Measurements from ENCODE around the gene APOBR. TPM values are rescaled to one million over a fixed set of nuclear protein-coding genes. Genes with fewer than 3 reads are reported as not detected.
"Not testable (repeated sequence)": the region's sequence is repeated elsewhere in the genome, so short reads cannot be mapped to it uniquely, and the experiment has no call there.

Gene APOBR
- total RNA-seq, 6 experiments from 2014 or later, result not detected

DNA sequence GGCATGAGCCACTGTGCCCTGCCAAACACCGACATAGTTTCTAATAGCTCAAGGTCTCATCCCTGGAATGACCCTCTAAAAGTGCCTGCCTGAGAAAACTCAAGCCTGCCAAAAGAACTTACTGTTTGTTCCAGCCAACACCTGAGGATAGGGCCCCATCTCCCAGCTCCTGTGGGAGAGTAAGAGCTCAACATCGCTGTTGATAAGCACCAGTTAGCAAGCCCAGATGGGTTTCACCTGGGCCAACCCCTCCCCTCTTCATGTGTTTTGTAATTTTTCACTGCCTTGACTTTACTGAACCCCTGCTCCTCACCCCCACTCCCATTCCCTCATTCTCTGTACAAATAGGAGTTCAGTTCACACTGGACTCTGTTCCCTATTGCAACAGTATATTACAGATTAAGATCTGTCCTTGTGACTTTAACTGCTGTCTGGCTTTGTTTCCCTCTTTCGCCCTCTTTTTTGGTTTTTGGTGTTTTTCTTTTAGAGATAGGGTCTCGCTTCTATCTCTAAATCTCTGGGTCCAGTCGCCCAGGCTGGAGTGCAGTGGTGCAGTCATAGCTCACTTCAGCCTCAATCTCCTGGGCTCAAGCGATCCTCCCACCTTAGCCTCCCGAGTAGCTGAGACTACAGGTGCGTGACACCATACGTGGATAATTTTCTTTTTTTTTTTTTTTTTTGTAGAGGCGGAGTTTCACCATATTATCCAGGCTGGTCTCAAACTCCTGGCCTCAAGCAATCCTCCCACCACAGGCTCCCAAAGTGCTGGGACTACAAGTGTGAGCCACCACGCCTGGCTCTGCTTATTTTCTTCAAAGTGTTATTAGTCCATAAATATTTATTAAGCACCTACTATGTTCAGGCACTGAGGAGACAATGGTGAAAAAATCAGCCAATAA, 32.0 kb downstream of the APOBR start:
- no peak overlapping the region for H3K4me3 Mint-ChIP-seq
- H3K9me3 Mint-ChIP-seq, result no peaks in the 10 kb centered on the region
- H3K4me1 Mint-ChIP-seq (ENCODE audit: low read depth), result no peaks in the 10 kb centered on the region
- TF ChIP-seq, protein P1, sequence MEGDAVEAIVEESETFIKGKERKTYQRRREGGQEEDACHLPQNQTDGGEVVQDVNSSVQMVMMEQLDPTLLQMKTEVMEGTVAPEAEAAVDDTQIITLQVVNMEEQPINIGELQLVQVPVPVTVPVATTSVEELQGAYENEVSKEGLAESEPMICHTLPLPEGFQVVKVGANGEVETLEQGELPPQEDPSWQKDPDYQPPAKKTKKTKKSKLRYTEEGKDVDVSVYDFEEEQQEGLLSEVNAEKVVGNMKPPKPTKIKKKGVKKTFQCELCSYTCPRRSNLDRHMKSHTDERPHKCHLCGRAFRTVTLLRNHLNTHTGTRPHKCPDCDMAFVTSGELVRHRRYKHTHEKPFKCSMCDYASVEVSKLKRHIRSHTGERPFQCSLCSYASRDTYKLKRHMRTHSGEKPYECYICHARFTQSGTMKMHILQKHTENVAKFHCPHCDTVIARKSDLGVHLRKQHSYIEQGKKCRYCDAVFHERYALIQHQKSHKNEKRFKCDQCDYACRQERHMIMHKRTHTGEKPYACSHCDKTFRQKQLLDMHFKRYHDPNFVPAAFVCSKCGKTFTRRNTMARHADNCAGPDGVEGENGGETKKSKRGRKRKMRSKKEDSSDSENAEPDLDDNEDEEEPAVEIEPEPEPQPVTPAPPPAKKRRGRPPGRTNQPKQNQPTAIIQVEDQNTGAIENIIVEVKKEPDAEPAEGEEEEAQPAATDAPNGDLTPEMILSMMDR (IDR thresholded peaks at IDR 0.05), result no peak
- no peak overlapping the region for H3K27ac Mint-ChIP-seq
- DNase-seq, result no peak
- peaks cover 2% of the 10 kb centered on the region for H3K27me3 Mint-ChIP-seq (ENCODE audit: insufficient read depth)
- H3K36me3 Mint-ChIP-seq (ENCODE audit: low read depth), result no peaks in the 10 kb centered on the region

DNA sequence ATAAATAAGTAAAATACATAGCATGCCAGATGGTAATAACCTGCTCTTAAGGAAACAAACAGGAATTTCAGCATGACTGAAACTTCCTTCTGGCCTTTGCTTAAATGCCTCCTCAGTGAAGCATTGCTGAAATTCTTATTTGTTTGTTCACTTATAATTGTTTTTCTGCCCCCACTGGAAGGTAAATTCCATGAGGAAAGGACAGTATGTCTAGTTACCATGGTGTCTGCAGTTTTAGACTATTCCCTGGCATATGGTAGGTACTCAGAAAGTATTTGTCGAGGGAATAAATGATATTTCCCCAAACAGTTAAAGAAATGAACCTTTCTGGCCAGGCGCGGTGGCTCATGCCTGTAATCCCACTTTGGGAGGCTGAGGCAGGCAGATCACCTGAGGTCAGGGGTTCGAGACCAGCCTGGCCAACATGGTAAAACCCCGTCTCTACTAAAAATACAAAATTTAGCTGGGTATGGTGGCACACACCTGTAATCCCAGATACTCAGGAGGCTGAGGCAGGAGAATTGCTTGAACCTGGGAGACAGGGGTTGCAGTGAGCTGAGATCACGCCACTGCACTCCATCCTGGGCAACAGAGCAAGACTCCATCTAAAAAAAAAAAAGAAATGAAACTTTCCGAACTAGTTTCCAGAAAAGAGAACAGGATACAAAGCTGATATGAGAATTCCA, 32.8 kb downstream of the APOBR start:
- not testable (repeated sequence) for H3K36me3 Mint-ChIP-seq (ENCODE audit: low read depth); H3K27ac Mint-ChIP-seq; H3K4me1 Mint-ChIP-seq (ENCODE audit: low read depth); DNase-seq; H3K27me3 Mint-ChIP-seq (ENCODE audit: insufficient read depth); H3K4me3 Mint-ChIP-seq; H3K9me3 Mint-ChIP-seq

DNA sequence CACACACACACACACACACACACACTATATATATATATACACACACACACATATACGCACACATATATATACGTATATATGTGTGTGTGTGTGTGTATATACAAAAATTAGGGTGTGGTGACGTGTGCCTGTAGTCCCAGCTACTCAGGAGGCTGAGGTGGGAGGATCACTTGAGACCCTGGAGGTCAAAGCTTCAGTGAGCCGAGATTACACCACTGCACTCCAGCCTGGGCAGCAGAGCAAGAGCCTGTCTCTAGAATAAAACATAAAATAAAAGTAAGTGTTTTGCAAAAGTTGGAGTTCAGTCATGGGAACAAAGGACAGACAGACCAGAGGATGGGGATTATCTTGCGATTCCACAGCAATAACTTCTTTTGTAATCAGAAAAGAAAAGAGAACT, 33.5 kb downstream of the APOBR start:
- Mint-ChIP-seq H3K9me3 (no peaks in the 10 kb centered on the region), H3K4me3 (no peak overlapping the region), H3K27ac (no peak overlapping the region), H3K27me3 (ENCODE audit: insufficient read depth) (peaks cover 2% of the 10 kb centered on the region), H3K36me3 (ENCODE audit: low read depth) (no peaks in the 10 kb centered on the region), H3K4me1 (ENCODE audit: low read depth) (peaks cover 8% of the 10 kb centered on the region; the same call in 1 of the 2 replicates)
- TF ChIP-seq, protein P1 (IDR thresholded peaks at IDR 0.05), result no peak
- DNase-seq, result no peak

DNA sequence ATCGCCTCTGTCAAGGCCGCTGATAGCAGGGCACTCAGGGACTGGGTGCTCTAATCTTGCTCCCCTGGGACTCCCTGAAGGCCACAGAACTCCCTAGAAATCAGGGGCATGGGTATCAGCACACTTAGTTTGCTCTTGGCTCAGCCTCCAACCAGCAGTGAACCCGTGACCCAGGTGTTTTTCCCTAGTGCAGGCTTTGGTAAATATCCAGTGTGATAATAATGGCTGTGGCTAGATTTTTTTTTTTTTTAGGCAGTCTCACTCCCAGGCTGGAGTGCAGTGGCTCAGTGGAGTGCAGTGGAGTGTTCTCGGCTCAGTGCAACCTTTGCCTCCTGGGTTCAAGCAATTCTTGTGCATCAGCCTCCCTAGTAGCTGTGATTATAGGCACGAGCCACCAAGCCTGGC, 34.0 kb downstream of the APOBR start:
- no peak for DNase-seq
- H3K4me3 Mint-ChIP-seq, result no peak overlapping the region
- H3K36me3 Mint-ChIP-seq (ENCODE audit: low read depth), result no peaks in the 10 kb centered on the region
- peaks cover 3% of the 10 kb centered on the region for H3K27me3 Mint-ChIP-seq (ENCODE audit: insufficient read depth)
- TF ChIP-seq, protein P1 (IDR thresholded peaks at IDR 0.05), result no peak
- no peaks in the 10 kb centered on the region for H3K9me3 Mint-ChIP-seq
- peaks cover 8% of the 10 kb centered on the region; the same call in 1 of the 2 replicates for H3K4me1 Mint-ChIP-seq (ENCODE audit: low read depth)
- no peak overlapping the region for H3K27ac Mint-ChIP-seq

DNA sequence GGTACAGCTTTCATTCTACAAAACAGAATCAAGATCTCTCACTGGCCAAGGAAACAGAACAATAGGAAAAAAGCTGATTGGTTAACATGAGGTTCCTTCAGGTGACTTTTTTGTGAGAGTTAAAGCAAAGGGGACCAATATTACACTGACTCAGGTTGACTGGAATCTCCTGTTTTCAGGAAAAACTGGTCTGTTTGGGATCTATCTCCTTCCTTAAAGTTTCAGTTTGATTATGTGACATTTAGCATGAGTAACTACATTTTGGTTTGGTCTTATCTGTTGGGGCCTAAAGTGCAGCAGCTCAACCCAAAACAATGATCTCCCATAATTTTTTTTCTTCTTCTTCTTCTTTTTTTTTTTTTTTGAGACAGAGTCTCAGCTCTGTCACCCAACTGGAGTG, 34.7 kb downstream of the APOBR start:
- H3K4me1 Mint-ChIP-seq (ENCODE audit: low read depth), result peaks cover 8% of the 10 kb centered on the region; the same call in 1 of the 2 replicates
- no peak overlapping the region for H3K27ac Mint-ChIP-seq
- TF ChIP-seq, protein P1 (IDR thresholded peaks at IDR 0.05), result no peak
- H3K27me3 Mint-ChIP-seq (ENCODE audit: insufficient read depth), result peaks cover 4% of the 10 kb centered on the region
- H3K36me3 Mint-ChIP-seq (ENCODE audit: low read depth), result peaks cover under 1% of the 10 kb centered on the region; the same call in 1 of the 2 replicates
- no peaks in the 10 kb centered on the region for H3K9me3 Mint-ChIP-seq
- no peak overlapping the region for H3K4me3 Mint-ChIP-seq
- no peak for DNase-seq
